ENCODE results near the gene GPC6. TPM values are rescaled to one million over a fixed set of nuclear protein-coding genes. Genes with fewer than 3 reads are reported as not detected.

Gene GPC6
- total RNA-seq, 4 donors from 2014 or later: 6.7 to 67.2 (median 11.1) TPM

GRCh38 chr13:94176561-94176960 is 950.0 kb downstream of the GPC6 start:
- no peaks in the 10 kb centered on the region for H3K27me3 ChIP-seq
- no peak overlapping the region for H3K27ac ChIP-seq
- H3K36me3 ChIP-seq: no peaks in the 10 kb centered on the region
- DNase-seq: no peak
- TF ChIP-seq POLR2A (IDR thresholded peaks at IDR 0.05): no peak
- no peak for TF ChIP-seq CTCF (IDR thresholded peaks at IDR 0.05)
- no peaks in the 10 kb centered on the region for H3K9me3 ChIP-seq
- H3K4me1 ChIP-seq: no peaks in the 10 kb centered on the region
- H3K4me3 ChIP-seq: no peak overlapping the region
- intact Hi-C loops (cut with DNase I; ENCODE audit: low total_unique reads): no loop called here

- TF ChIP-seq CTCF (IDR thresholded peaks at IDR 0.05): no peak
- no peak for TF ChIP-seq POLR2A (IDR thresholded peaks at IDR 0.05)
- Histone ChIP-seq H3K9me3 (no peaks in the 10 kb centered on the region), H3K27me3 (no peaks in the 10 kb centered on the region), H3K4me1 (no peaks in the 10 kb centered on the region), H3K4me3 (no peak overlapping the region), H3K27ac (no peak overlapping the region), H3K36me3 (no peaks in the 10 kb centered on the region)
- DNase-seq: no peak
- intact Hi-C loops (cut with DNase I; ENCODE audit: low total_unique reads): no loop called here
Measured at GRCh38 chr13:94177041-94177440, 950.4 kb downstream of the GPC6 start.

- no peak for TF ChIP-seq POLR2A (IDR thresholded peaks at IDR 0.05)
- TF ChIP-seq CTCF (IDR thresholded peaks at IDR 0.05): no peak
- no peak overlapping the region for H3K4me3 ChIP-seq
- H3K27ac ChIP-seq: no peak overlapping the region
- intact Hi-C loops (cut with DNase I; ENCODE audit: low total_unique reads): no loop called here
- H3K36me3 ChIP-seq: no peaks in the 10 kb centered on the region
- no peaks in the 10 kb centered on the region for H3K4me1 ChIP-seq
- no peaks in the 10 kb centered on the region for H3K9me3 ChIP-seq
- DNase-seq: no peak
- H3K27me3 ChIP-seq: no peaks in the 10 kb centered on the region
Measured at GRCh38 chr13:94178625-94179244, 952.1 kb downstream of the GPC6 start.

GRCh38 chr13:94181461-94182107 is 955.0 kb downstream of the GPC6 start:
- no peaks in the 10 kb centered on the region for H3K9me3 ChIP-seq
- H3K4me1 ChIP-seq: no peaks in the 10 kb centered on the region
- H3K36me3 ChIP-seq: no peaks in the 10 kb centered on the region
- intact Hi-C loops (cut with DNase I; ENCODE audit: low total_unique reads): no loop called here
- no peaks in the 10 kb centered on the region for H3K27me3 ChIP-seq
- TF ChIP-seq POLR2A (IDR thresholded peaks at IDR 0.05) (no peak), CTCF (IDR thresholded peaks at IDR 0.05) (no peak)
- no peak overlapping the region for H3K27ac ChIP-seq
- no peak overlapping the region for H3K4me3 ChIP-seq
- no peak for DNase-seq

GRCh38 chr13:94182185-94182761 is 955.7 kb downstream of the GPC6 start:
- no peaks in the 10 kb centered on the region for H3K27me3 ChIP-seq
- no peak overlapping the region for H3K27ac ChIP-seq
- no peaks in the 10 kb centered on the region for H3K4me1 ChIP-seq
- no peaks in the 10 kb centered on the region for H3K9me3 ChIP-seq
- no peak for DNase-seq
- intact Hi-C loops (cut with DNase I; ENCODE audit: low total_unique reads): no loop called here
- no peaks in the 10 kb centered on the region for H3K36me3 ChIP-seq
- no peak for TF ChIP-seq POLR2A (IDR thresholded peaks at IDR 0.05)
- TF ChIP-seq CTCF (IDR thresholded peaks at IDR 0.05): no peak
- no peak overlapping the region for H3K4me3 ChIP-seq

Measured in uterus (tissue), 4 donors.